Sigmoid colon (tissue), 7 donors: Measurements from ENCODE around the gene SLC12A4. TPM values are rescaled to one million over a fixed set of nuclear protein-coding genes. Genes with fewer than 3 reads are reported as not detected.
A peak's percentile ranks its signal among the peaks of the same experiment; 100 is the strongest.

Experiments used
- DNase-seq: peaks from one replicate; pipeline ENCODE4 v3.0.0-alpha.2; 2019
- H3K27ac ChIP-seq, 4 donors: fragments of 200-600 bp; sonication (generic); one replicate each; pipeline ENCODE4 v1.5.1; 2016 to 2019; ENCODE audit warnings: mild to moderate bottlenecking in 1 of 4
- H3K27me3 ChIP-seq, 3 donors: fragments of 200-600 bp; sonication (generic); one replicate each; pipeline ENCODE4 v1.5.1; 2019; ENCODE audit warnings: mild to moderate bottlenecking in 1 of 3
- H3K36me3 ChIP-seq, 4 donors: fragments of 200-600 bp; sonication (generic); one replicate each; pipeline ENCODE4 v1.5.1; 2016 to 2019
- H3K4me1 ChIP-seq, 4 donors: fragments of 200-600 bp; sonication (generic); one replicate each; pipeline ENCODE4 v1.5.1; 2017 to 2019
- H3K4me3 ChIP-seq, 4 donors: fragments of 200-600 bp; sonication (generic); one replicate each; pipeline ENCODE4 v1.5.1; 2017 to 2019; ENCODE audit warnings: mild to moderate bottlenecking in 2 of 4, moderate library complexity in 1 of 4
- H3K9me3 ChIP-seq, 4 donors: fragments of 200-600 bp in 3 of 4; sonication (generic) in 3 of 4; one replicate each; pipeline versions ENCODE4 v1.5.1 to v1.6.1; 2013 to 2019
- CTCF ChIP-seq, 4 experiments: fragments of 450-650 bp in 3 of 4; fragments of 200-600 bp in 1 of 4; IDR thresholded peaks; one replicate each; pipeline ENCODE4 v1.5.1; 2016 to 2019; ENCODE audit warnings: antibody characterized with exemption in 4 of 4, mild to moderate bottlenecking in 3 of 4, moderate library complexity in 2 of 4
- EP300 ChIP-seq, 4 donors: sonication (generic); formaldehyde crosslinking; IDR thresholded peaks; one replicate each; pipeline ENCODE4 v1.6.1; 2017; ENCODE audit warnings: antibody characterized with exemption in 4 of 4
- POLR2A ChIP-seq, 2 donors: fragments of 450-650 bp; IDR thresholded peaks; one replicate each; pipeline ENCODE4 v1.6.1; 2016; ENCODE audit warnings: antibody characterized with exemption in 2 of 2, mild to moderate bottlenecking in 2 of 2, moderate library complexity in 2 of 2
- POLR2AphosphoS5 ChIP-seq, 4 donors: sonication (generic); formaldehyde crosslinking; IDR thresholded peaks; one replicate each; pipeline ENCODE4 v1.6.1; 2017; ENCODE audit warnings: antibody characterized with exemption in 4 of 4
- WGBS, 2 donors: extraction: QIAGEN DNeasy Blood & Tissue Kit; methylation state at CpG; one replicate each; pipeline ENCODE4 v1.1.7; 2013; 5-methylcytosine and 5-hydroxymethylcytosine counted together
- intact Hi-C: fragments of 100-400 bp; cut with DNase I; formaldehyde crosslinking; loops from one replicate; pipeline ENCODE4 v1.15.1; 2023
- polyA plus RNA-seq, 3 donors: library from polyadenylated mRNA; stranded (reverse); fragments of 200-250 nt; gene quantifications; one replicate each; pipeline ENCODE4 v1.2.3, GENCODE V29; 2013
- total RNA-seq, 4 donors: library from RNA; depleted of rRNA; stranded (reverse); fragments of >200 nt; gene quantifications; one replicate each; pipeline ENCODE4 v1.1.0, GENCODE V29; 2016
- donor health status: healthy with polysubstance abuse.
- donor health status: Bipolar disorder and iron deficiency.
- donor health status: healthy.

Gene SLC12A4
- total and polyA plus RNA-seq, 7 donors: 3.0 to 77.0 (median 27.6) TPM

GRCh38 chr16:67966549-67967182, 1.8 kb downstream of the SLC12A4 start:
- no peak for DNase-seq
- intact Hi-C loops: no loop called here
- Histone ChIP-seq H3K27ac (peak overlapping the region; percentile 93 to 99 (median 96)), H3K27me3 (no peaks in the 10 kb centered on the region), H3K36me3 (peaks cover under 1 to 17% (median 15%) of the 10 kb centered on the region in 4 donors), H3K4me1 (peaks cover 0 to 60% (median 50%) of the 10 kb centered on the region in 4 donors), H3K9me3 (no peaks in the 10 kb centered on the region), H3K4me3 (peak overlapping the region in 3 of 4 donors; percentile 71 to 88 (median 81))
- no peak for TF ChIP-seq POLR2A (IDR thresholded peaks at IDR 0.05)
- no peak for TF ChIP-seq EP300 (IDR thresholded peaks at IDR 0.05)
- no peak for TF ChIP-seq CTCF (IDR thresholded peaks at IDR 0.05)
- 70 to 78% methylated on average over 3 of the region's 3 CpGs for WGBS, 2 donors

DNA sequence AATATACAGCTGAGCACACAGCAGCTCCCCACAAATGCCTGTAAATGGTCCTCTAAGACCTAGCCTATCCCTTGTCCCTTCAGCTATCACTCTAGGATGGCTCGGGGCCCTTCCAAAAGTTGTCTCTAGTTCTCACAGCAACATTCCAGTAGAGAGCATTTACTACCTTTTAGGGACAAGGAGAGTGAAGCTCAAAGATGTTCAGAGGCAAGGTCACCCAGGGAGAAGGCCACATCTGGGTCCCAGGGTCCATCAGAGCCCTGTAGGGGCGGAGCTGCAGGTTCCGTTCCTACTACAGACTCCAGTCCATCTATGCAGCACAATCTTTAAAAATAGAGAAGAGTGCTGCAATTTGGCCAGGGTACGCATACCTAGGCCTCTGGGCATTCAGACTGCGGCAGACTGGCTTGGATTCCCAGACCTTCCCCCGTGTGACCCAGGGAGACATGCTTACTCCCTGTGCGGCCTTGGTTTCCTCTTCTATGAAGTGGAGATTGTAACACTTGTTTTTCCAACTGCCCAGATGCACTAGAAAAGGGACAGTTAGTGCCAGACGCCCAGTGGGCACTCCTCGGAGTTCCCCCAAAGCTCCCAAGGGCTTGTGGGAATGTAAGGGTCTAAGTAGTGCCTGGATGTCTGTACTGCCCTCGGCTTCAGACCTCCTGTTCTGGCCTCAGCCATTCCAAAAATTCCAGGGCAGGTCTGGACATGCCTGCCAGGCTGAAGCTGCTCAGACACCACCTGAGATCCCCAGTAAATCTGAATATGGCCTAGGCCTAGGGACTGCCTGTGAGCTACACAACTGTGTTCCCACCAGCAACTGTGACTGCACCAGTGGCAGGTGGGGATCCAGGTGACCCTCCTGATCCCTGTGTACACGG, 2.5 kb downstream of the SLC12A4 start:
- Histone ChIP-seq H3K27me3 (no peaks in the 10 kb centered on the region), H3K36me3 (peaks cover 8 to 25% (median 22%) of the 10 kb centered on the region in 4 donors), H3K27ac (peak overlapping the region; percentile 93 to 99 (median 96)), H3K9me3 (no peaks in the 10 kb centered on the region), H3K4me1 (peaks cover 0 to 68% (median 55%) of the 10 kb centered on the region in 4 donors), H3K4me3 (peak overlapping the region in 3 of 4 donors; percentile 71 to 88 (median 81))
- DNase-seq: no peak
- 83 to 87% methylated on average over 11 of the region's 11 CpGs for WGBS, 2 donors
- intact Hi-C loops: no loop called here
- TF ChIP-seq POLR2A (IDR thresholded peaks at IDR 0.05): no peak
- no peak for TF ChIP-seq EP300 (IDR thresholded peaks at IDR 0.05)
- no peak for TF ChIP-seq CTCF (IDR thresholded peaks at IDR 0.05)
- no peak for TF ChIP-seq POLR2AphosphoS5 (IDR thresholded peaks at IDR 0.05)

- peaks cover 0 to 80% (median 65%) of the 10 kb centered on the region in 4 donors for H3K4me1 ChIP-seq
- no peaks in the 10 kb centered on the region for H3K9me3 ChIP-seq
- H3K4me3 ChIP-seq: no peak overlapping the region
- no peak for DNase-seq
- H3K27me3 ChIP-seq: no peaks in the 10 kb centered on the region
- H3K36me3 ChIP-seq: peaks cover 18 to 38% (median 30%) of the 10 kb centered on the region in 4 donors
- peak overlapping the region; percentile 31 to 99 (median 96) for H3K27ac ChIP-seq
- intact Hi-C loops: no loop called here
- TF ChIP-seq POLR2AphosphoS5 (IDR thresholded peaks at IDR 0.05): no peak
- TF ChIP-seq CTCF (IDR thresholded peaks at IDR 0.05): no peak
- TF ChIP-seq EP300 (IDR thresholded peaks at IDR 0.05): no peak
- TF ChIP-seq POLR2A (IDR thresholded peaks at IDR 0.05): no peak
- 91 to 92% methylated on average over 6 of the region's 6 CpGs for WGBS, 2 donors
Observed at GRCh38 chr16:67964477-67965131, 3.8 kb downstream of the SLC12A4 start.

DNA sequence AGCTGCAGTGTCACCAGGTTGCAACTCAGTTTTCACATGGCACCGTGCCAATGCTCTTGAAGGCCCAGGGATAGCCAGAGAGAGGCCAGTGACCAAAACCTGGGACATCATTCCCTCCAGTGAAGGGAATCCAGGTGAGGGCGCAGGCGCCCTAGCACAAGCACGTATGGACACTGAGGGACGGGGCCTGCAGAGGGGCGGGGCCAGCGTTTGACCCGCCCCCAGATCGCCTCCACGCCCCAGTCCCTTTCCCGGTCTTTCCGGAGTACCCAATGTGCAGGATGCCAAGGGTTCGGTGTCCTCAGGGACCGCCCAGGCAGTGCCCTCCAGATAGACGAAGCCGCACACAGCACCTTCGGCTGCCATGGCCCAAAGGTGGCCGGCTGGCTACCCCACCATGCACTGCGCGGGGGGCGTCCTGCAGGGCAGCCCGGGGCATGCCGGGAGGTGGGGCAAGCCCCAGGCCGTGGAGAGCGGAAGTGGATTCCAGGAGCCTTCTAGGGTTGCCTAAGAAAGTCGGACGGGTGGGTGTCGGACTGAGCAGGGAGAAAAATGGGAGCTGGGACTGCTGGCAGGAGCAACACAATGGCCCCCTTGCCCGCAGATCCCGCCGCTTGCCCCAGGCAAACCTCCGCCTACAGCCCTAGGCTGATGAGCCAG, 4.6 kb downstream of the SLC12A4 start:
- H3K9me3 ChIP-seq: no peaks in the 10 kb centered on the region
- H3K27me3 ChIP-seq: no peaks in the 10 kb centered on the region
- no peak for DNase-seq
- H3K27ac ChIP-seq: peak overlapping the region; percentile 31 to 99 (median 96)
- TF ChIP-seq CTCF (IDR thresholded peaks at IDR 0.05) (no peak), POLR2A (IDR thresholded peaks at IDR 0.05) (no peak), POLR2AphosphoS5 (IDR thresholded peaks at IDR 0.05) (no peak), EP300 (IDR thresholded peaks at IDR 0.05) (no peak)
- H3K36me3 ChIP-seq: peaks cover 22 to 46% (median 32%) of the 10 kb centered on the region in 4 donors
- H3K4me3 ChIP-seq: no peak overlapping the region
- intact Hi-C loops: no loop called here
- peaks cover 0 to 84% (median 72%) of the 10 kb centered on the region in 4 donors for H3K4me1 ChIP-seq
- WGBS, 2 donors: 58 to 74% methylated on average over 32 of the region's 32 CpGs
